ENCODE measurements around the gene CCDC97.

The CCDC97 gene

DNA sequence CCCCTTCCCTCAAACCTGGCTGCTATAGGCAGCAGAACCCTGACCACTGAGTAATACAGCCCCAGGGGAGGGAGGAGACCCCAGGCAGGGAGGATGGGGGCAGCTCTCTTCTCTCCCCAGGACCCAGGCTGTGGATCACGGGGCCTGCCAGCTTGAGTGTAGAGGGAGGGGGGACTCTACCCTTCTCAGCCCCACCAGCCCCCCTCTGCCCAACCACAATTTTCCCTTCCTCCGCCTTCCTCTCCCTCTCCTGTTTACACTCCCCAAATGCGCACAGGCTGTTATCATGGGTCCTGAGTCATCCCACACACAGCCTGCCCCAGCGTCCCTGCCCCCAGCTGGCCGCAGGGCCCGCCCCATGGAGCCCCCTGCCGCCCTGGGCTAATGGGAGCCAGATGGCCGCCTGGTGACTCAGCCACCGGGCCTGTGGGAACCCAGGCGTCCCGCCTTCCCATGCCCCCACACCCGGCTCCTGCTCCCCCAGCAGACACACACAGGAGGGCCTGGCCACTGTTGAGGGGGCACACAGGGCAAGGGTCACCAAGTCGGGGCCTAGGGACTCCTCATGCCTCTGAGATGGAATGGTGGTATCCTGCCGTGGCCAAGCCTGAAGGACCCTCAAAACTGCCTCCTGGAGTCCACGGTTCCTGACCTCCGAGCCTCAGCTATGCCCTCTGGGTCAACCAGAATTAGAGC is 13.6 kb downstream of the CCDC97 start:
- H3K9me3 ChIP-seq (ENCODE audit: insufficient read depth, low read depth, low read length) = no peaks in the 10 kb centered on the region
- no peak overlapping the region for H3K4me3 ChIP-seq (ENCODE audit: low read length, poor library complexity, severe bottlenecking)
- H3K4me1 ChIP-seq (ENCODE audit: insufficient read depth, low read length, poor library complexity, severe bottlenecking) = peaks cover 41% of the 10 kb centered on the region
- H3F3A ChIP-seq (ENCODE audit: low read depth) = peaks cover 9% of the 10 kb centered on the region
- no peak overlapping the region for H3K4me2 ChIP-seq (ENCODE audit: low read depth, low read length, poor library complexity, severe bottlenecking)
- peaks cover 28% of the 10 kb centered on the region for H3K79me2 ChIP-seq (ENCODE audit: insufficient read depth, low read length)
- no peaks in the 10 kb centered on the region for H3K9me2 ChIP-seq (replicated peaks; ENCODE audit: low read depth, low read length)
- no peak overlapping the region for H3K9ac ChIP-seq (ENCODE audit: low read depth, low read length, poor library complexity, severe bottlenecking)
- H3K27me3 ChIP-seq (ENCODE audit: insufficient read depth, low read length, poor library complexity, severe bottlenecking) = no peaks in the 10 kb centered on the region
- no peak for TF ChIP-seq EZH2phosphoT487 (IDR thresholded peaks at IDR 0.05; ENCODE audit: borderline replicate concordance)
- TF ChIP-seq, protein P1, sequence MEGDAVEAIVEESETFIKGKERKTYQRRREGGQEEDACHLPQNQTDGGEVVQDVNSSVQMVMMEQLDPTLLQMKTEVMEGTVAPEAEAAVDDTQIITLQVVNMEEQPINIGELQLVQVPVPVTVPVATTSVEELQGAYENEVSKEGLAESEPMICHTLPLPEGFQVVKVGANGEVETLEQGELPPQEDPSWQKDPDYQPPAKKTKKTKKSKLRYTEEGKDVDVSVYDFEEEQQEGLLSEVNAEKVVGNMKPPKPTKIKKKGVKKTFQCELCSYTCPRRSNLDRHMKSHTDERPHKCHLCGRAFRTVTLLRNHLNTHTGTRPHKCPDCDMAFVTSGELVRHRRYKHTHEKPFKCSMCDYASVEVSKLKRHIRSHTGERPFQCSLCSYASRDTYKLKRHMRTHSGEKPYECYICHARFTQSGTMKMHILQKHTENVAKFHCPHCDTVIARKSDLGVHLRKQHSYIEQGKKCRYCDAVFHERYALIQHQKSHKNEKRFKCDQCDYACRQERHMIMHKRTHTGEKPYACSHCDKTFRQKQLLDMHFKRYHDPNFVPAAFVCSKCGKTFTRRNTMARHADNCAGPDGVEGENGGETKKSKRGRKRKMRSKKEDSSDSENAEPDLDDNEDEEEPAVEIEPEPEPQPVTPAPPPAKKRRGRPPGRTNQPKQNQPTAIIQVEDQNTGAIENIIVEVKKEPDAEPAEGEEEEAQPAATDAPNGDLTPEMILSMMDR (conservative IDR thresholded peaks at IDR 0.05; ENCODE audit: low read length) = no peak
- peaks cover 35% of the 10 kb centered on the region; the same call in 1 of the 2 replicates for H3K36me3 ChIP-seq (ENCODE audit: insufficient read depth, low read length)
- H2AFZ ChIP-seq (ENCODE audit: low read length) = no peak overlapping the region
- peaks cover 8% of the 10 kb centered on the region for H4K20me1 ChIP-seq (ENCODE audit: insufficient read depth, low read length, poor library complexity, severe bottlenecking)

DNA sequence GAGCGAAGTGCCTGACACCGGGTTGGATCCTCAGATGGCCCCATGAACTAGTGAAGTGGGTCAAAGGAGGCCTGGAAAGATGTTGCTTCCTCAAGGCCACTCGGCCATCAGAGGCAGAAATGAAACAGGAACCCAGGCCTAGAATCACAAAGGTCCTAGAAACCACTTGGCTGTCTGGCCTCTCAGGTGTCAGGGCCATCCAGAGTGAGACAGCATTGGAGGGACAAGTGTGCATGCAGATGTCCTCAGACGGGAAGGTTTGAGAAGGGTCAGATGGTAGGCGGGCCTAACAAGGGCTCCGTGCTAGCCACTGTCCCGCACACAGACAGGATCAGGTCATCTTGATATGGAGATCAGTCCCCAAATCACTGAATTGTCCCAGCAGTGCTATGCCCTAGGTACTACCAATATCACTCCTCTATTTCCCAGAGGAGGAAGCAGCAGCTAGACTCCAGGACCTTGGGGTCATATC is 14.3 kb downstream of the CCDC97 start:
- Histone ChIP-seq H3K9me3 (ENCODE audit: insufficient read depth, low read depth, low read length) (no peaks in the 10 kb centered on the region), H4K20me1 (ENCODE audit: insufficient read depth, low read length, poor library complexity, severe bottlenecking) (peaks cover 14% of the 10 kb centered on the region), H2AFZ (ENCODE audit: low read length) (no peak overlapping the region), H3K79me2 (ENCODE audit: insufficient read depth, low read length) (peaks cover 33% of the 10 kb centered on the region), H3K4me2 (ENCODE audit: low read depth, low read length, poor library complexity, severe bottlenecking) (no peak overlapping the region), H3K36me3 (ENCODE audit: insufficient read depth, low read length) (peaks cover 34% of the 10 kb centered on the region; the same call in 1 of the 2 replicates), H3K4me3 (ENCODE audit: low read length, poor library complexity, severe bottlenecking) (no peak overlapping the region), H3K9me2 (replicated peaks; ENCODE audit: low read depth, low read length) (no peaks in the 10 kb centered on the region), H3K27me3 (ENCODE audit: insufficient read depth, low read length, poor library complexity, severe bottlenecking) (no peaks in the 10 kb centered on the region), H3K9ac (ENCODE audit: low read depth, low read length, poor library complexity, severe bottlenecking) (no peak overlapping the region), H3F3A (ENCODE audit: low read depth) (peaks cover 9% of the 10 kb centered on the region), H3K4me1 (ENCODE audit: insufficient read depth, low read length, poor library complexity, severe bottlenecking) (peaks cover 48% of the 10 kb centered on the region)
- no peak for TF ChIP-seq EZH2phosphoT487 (IDR thresholded peaks at IDR 0.05; ENCODE audit: borderline replicate concordance)
- TF ChIP-seq, protein P1 (conservative IDR thresholded peaks at IDR 0.05; ENCODE audit: low read length) = no peak

DNA sequence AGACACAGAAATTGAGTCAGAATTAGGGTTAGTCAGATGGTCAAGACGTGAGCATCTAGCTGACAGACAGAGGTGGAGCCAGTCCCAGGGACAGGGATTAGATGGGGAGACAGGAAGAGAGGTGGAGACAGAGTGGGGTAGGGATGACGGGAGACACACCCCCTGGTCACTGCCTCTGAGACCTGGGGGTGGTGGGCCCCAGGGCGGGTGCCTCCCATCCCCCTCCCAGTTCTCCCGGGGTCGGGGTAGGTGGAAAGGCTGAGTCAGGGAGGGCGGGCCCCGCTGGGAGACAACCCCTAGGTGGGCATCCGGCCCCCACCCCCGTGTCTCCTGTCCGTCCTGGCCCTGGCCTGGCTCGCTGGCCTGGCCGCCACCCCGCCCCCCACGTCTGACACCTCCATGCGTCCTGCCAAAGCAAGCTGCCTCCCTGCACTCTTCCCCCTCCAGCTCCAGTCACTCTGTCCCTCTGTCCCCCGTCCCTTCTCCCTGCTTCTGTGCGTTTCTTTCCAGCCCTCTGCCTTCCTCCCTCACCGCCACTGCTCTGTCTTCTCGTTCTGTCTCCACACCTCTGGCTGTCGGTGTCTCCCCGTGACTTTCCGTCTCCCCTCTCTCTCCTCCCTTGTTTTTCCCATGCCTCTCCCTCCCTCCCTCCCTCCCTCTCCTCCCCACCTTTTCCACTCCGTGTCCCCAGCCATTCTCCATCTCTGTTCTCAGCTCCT is 15.1 kb downstream of the CCDC97 start:
- H3F3A ChIP-seq (ENCODE audit: low read depth) = peaks cover 9% of the 10 kb centered on the region
- H3K27me3 ChIP-seq (ENCODE audit: insufficient read depth, low read length, poor library complexity, severe bottlenecking) = no peaks in the 10 kb centered on the region
- H3K4me2 ChIP-seq (ENCODE audit: low read depth, low read length, poor library complexity, severe bottlenecking) = no peak overlapping the region
- no peak for TF ChIP-seq EZH2phosphoT487 (IDR thresholded peaks at IDR 0.05; ENCODE audit: borderline replicate concordance)
- TF ChIP-seq, protein P1 (conservative IDR thresholded peaks at IDR 0.05; ENCODE audit: low read length) = no peak
- H3K79me2 ChIP-seq (ENCODE audit: insufficient read depth, low read length) = peaks cover 33% of the 10 kb centered on the region
- no peak overlapping the region for H2AFZ ChIP-seq (ENCODE audit: low read length)
- no peak overlapping the region for H3K4me3 ChIP-seq (ENCODE audit: low read length, poor library complexity, severe bottlenecking)
- peaks cover 34% of the 10 kb centered on the region; the same call in 1 of the 2 replicates for H3K36me3 ChIP-seq (ENCODE audit: insufficient read depth, low read length)
- no peaks in the 10 kb centered on the region for H3K9me2 ChIP-seq (replicated peaks; ENCODE audit: low read depth, low read length)
- H3K4me1 ChIP-seq (ENCODE audit: insufficient read depth, low read length, poor library complexity, severe bottlenecking) = peaks cover 48% of the 10 kb centered on the region
- H4K20me1 ChIP-seq (ENCODE audit: insufficient read depth, low read length, poor library complexity, severe bottlenecking) = peaks cover 14% of the 10 kb centered on the region
- H3K9me3 ChIP-seq (ENCODE audit: insufficient read depth, low read depth, low read length) = no peaks in the 10 kb centered on the region
- H3K9ac ChIP-seq (ENCODE audit: low read depth, low read length, poor library complexity, severe bottlenecking) = no peak overlapping the region

Data from Loucy (cell line).